CMK (cell line): ENCODE data around the gene GPR107.

Experiments used
- DNase-seq: peaks from one replicate; pipeline ENCODE4 v3.0.0-alpha.2; 2010; ENCODE audit warnings: low read depth

Gene GPR107

GRCh38 chr9:130185017-130185416 lies 131.3 kb downstream of the GPR107 start:
- no peak for DNase-seq

GRCh38 chr9:130185490-130186031 lies 131.9 kb downstream of the GPR107 start:
- DNase-seq = no peak

GRCh38 chr9:130186051-130186450 lies 132.3 kb downstream of the GPR107 start:
- DNase-seq = no peak

GRCh38 chr9:130186839-130187522 lies 133.3 kb downstream of the GPR107 start:
- no peak for DNase-seq

GRCh38 chr9:130187523-130187846 lies 133.8 kb downstream of the GPR107 start:
- DNase-seq = no peak

- no peak for DNase-seq
Observed at GRCh38 chr9:130188860-130189481, 135.3 kb downstream of the GPR107 start.
